ENCODE measurements around the gene SPACA9.

Gene SPACA9

GRCh38 chr9:132935026-132935425 lies 56.3 kb downstream of the SPACA9 start:
- H3K36me3 ChIP-seq = peaks cover 43 to 62% (median 51%) of the 10 kb centered on the region in 11 experiments
- H3K9ac ChIP-seq = no peak overlapping the region
- no peak for TF ChIP-seq Cebpa-rat (IDR thresholded peaks at IDR 0.05)
- no peaks in the 10 kb centered on the region for H3K9me3 ChIP-seq (replicated peaks in 1 of 11)
- no peak overlapping the region for H3K27ac ChIP-seq
- H3K4me2 ChIP-seq = no peak overlapping the region
- peaks cover 0 to 14% (median 0%) of the 10 kb centered on the region in 10 experiments; a peak in 8 of 20 replicates for H3K4me1 ChIP-seq
- peaks cover 5 to 58% (median 34%) of the 10 kb centered on the region in 11 experiments; a peak in 17 of 22 replicates for H4K20me1 ChIP-seq
- no peaks in the 10 kb centered on the region for H3K27me3 ChIP-seq
- no peak overlapping the region for H3K4me3 ChIP-seq

DNA sequence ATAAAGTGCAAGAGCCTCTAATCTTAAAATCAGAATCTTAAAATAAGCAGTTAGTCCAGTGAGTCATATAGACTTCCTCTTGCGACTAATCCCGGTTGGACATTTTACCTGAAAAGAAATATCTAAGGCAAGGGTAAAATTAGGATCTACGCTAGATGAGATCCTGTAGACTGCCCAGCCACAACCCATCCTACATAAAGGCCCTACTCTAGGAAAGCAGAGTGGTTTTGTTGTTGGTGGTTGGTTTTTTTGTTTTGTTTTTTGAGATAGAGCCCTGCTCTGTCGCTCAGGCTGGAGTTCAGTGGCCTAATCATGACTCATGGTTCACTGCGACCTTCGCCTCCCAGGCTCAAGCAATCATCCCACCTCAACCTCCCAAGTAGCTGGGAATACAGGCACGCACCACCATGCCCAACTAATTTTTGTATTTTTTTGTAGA lies 58.8 kb downstream of the SPACA9 start:
- Histone ChIP-seq H3K27me3 (no peaks in the 10 kb centered on the region), H4K20me1 (peaks cover 17 to 82% (median 37%) of the 10 kb centered on the region in 11 experiments; a peak in 18 of 22 replicates), H3K4me2 (peak overlapping the region in 4 of 11 experiments; percentile 3 to 29 (median 13); a peak in 6 of 22 replicates), H3K4me3 (no peak overlapping the region), H3K4me1 (peaks cover 8 to 27% (median 12%) of the 10 kb centered on the region in 10 experiments), H3K36me3 (peaks cover 22 to 41% (median 32%) of the 10 kb centered on the region in 11 experiments), H3K27ac (no peak overlapping the region), H3K9me3 (replicated peaks in 1 of 11) (no peaks in the 10 kb centered on the region), H3K9ac (no peak overlapping the region)
- TF ChIP-seq Cebpa-rat (IDR thresholded peaks at IDR 0.05) = no peak

GRCh38 chr9:132939169-132939568 lies 60.5 kb downstream of the SPACA9 start:
- peaks cover 7 to 24% (median 16%) of the 10 kb centered on the region in 11 experiments for H3K36me3 ChIP-seq
- no peaks in the 10 kb centered on the region for H3K9me3 ChIP-seq (replicated peaks in 1 of 11)
- H4K20me1 ChIP-seq = peaks cover 18 to 92% (median 37%) of the 10 kb centered on the region in 11 experiments; a peak in 19 of 22 replicates
- H3K4me1 ChIP-seq = peaks cover 20 to 38% (median 26%) of the 10 kb centered on the region in 10 experiments
- H3K9ac ChIP-seq = no peak overlapping the region
- TF ChIP-seq Cebpa-rat (IDR thresholded peaks at IDR 0.05) = no peak
- H3K27ac ChIP-seq = no peak overlapping the region
- H3K4me2 ChIP-seq = no peak overlapping the region
- H3K27me3 ChIP-seq = no peaks in the 10 kb centered on the region
- no peak overlapping the region for H3K4me3 ChIP-seq

All from BLaER1 treated with 17β-estradiol and CSF1 and Interleukin-3, amounts not matched to agents 10 nM and 100 nM (cell line).